ENCODE data around the gene HOMER2.
"Not testable (repeated sequence)": the region's sequence is repeated elsewhere in the genome, so short reads cannot be mapped to it uniquely, and the experiment has no call there.

Gene HOMER2

GRCh38 chr15:82832601-82833361 is 119.7 kb downstream of the HOMER2 start:
- DNase-seq (ENCODE audit: low read depth), result no peak
- H3K4me3 ChIP-seq (ENCODE audit: low read depth, low read length), result no peak overlapping the region
- no peak for TF ChIP-seq CTCF (IDR thresholded peaks at IDR 0.05; ENCODE audit: control insufficient read depth, extremely low read depth, insufficient read depth)

GRCh38 chr15:82831894-82832600 is 120.5 kb downstream of the HOMER2 start:
- H3K4me3 ChIP-seq (ENCODE audit: low read depth, low read length), result no peak overlapping the region
- DNase-seq (ENCODE audit: low read depth), result no peak
- no peak for TF ChIP-seq CTCF (IDR thresholded peaks at IDR 0.05; ENCODE audit: control insufficient read depth, extremely low read depth, insufficient read depth)

- no peak for DNase-seq (ENCODE audit: low read depth)
- TF ChIP-seq CTCF (IDR thresholded peaks at IDR 0.05; ENCODE audit: control insufficient read depth, extremely low read depth, insufficient read depth), result no peak
- H3K4me3 ChIP-seq (ENCODE audit: low read depth, low read length), result no peak overlapping the region
Measured at GRCh38 chr15:82830427-82831173, 121.9 kb downstream of the HOMER2 start.

GRCh38 chr15:82829234-82829633 is 123.3 kb downstream of the HOMER2 start:
- H3K4me3 ChIP-seq (ENCODE audit: low read depth, low read length), result no peak overlapping the region
- TF ChIP-seq CTCF (IDR thresholded peaks at IDR 0.05; ENCODE audit: control insufficient read depth, extremely low read depth, insufficient read depth), result no peak
- DNase-seq (ENCODE audit: low read depth), result no peak

GRCh38 chr15:82828075-82828474 is 124.4 kb downstream of the HOMER2 start:
- no peak for DNase-seq (ENCODE audit: low read depth)
- H3K4me3 ChIP-seq (ENCODE audit: low read depth, low read length), result no peak overlapping the region
- TF ChIP-seq CTCF (IDR thresholded peaks at IDR 0.05; ENCODE audit: control insufficient read depth, extremely low read depth, insufficient read depth), result no peak

GRCh38 chr15:82823049-82823448 is 129.5 kb downstream of the HOMER2 start:
- no peak for TF ChIP-seq CTCF (IDR thresholded peaks at IDR 0.05; ENCODE audit: control insufficient read depth, extremely low read depth, insufficient read depth)
- DNase-seq (ENCODE audit: low read depth), result no peak
- H3K4me3 ChIP-seq (ENCODE audit: low read depth, low read length), result no peak overlapping the region

- DNase-seq (ENCODE audit: low read depth); H3K4me3 ChIP-seq (ENCODE audit: low read depth, low read length): not testable (repeated sequence)
Measured at GRCh38 chr15:82821851-82822250, 130.7 kb downstream of the HOMER2 start.

- H3K4me3 ChIP-seq (ENCODE audit: low read depth, low read length); DNase-seq (ENCODE audit: low read depth): not testable (repeated sequence)
Measured at GRCh38 chr15:82821396-82821795, 131.1 kb downstream of the HOMER2 start.
